GM18909 (cell line): ENCODE results near the gene PHLDB2.

Experiments used
- ATAC-seq: cut with Tn5 transposase; IDR thresholded peaks from one replicate; pipeline ENCODE4 v1.9.1; 2021; ENCODE audit warnings: mild to moderate bottlenecking; ENCODE audit not compliant: unreplicated experiment, poor library complexity

The PHLDB2 gene

GRCh38 chr3:111954228-111954990 lies 95.3 kb downstream of the PHLDB2 start:
- ATAC-seq, result no peak

- no peak for ATAC-seq
Observed at GRCh38 chr3:111955876-111956275, 96.8 kb downstream of the PHLDB2 start.

- no peak for ATAC-seq
Observed at GRCh38 chr3:111956449-111956848, 97.4 kb downstream of the PHLDB2 start.

- ATAC-seq, result no peak
Observed at GRCh38 chr3:111956995-111957734, 98.1 kb downstream of the PHLDB2 start.

- ATAC-seq, result no peak
Observed at GRCh38 chr3:111961461-111962164, 102.5 kb downstream of the PHLDB2 start.

GRCh38 chr3:111963424-111963823 lies 104.4 kb downstream of the PHLDB2 start:
- no peak for ATAC-seq

GRCh38 chr3:111965484-111965883 lies 106.4 kb downstream of the PHLDB2 start:
- no peak for ATAC-seq

- ATAC-seq, result no peak
Observed at GRCh38 chr3:111967068-111967467, 108.0 kb downstream of the PHLDB2 start.

GRCh38 chr3:111967651-111968274 lies 108.7 kb downstream of the PHLDB2 start:
- ATAC-seq, result peak; percentile 99

- no peak for ATAC-seq
Observed at GRCh38 chr3:111968319-111969054, 109.4 kb downstream of the PHLDB2 start.

- no peak for ATAC-seq
Observed at GRCh38 chr3:111970376-111970775, 111.3 kb downstream of the PHLDB2 start.

GRCh38 chr3:111971533-111972130 lies 112.6 kb downstream of the PHLDB2 start:
- no peak for ATAC-seq

- no peak for ATAC-seq
Observed at GRCh38 chr3:111972891-111973290, 113.8 kb downstream of the PHLDB2 start.

- no peak for ATAC-seq
Observed at GRCh38 chr3:111975131-111975530, 116.1 kb downstream of the PHLDB2 start.

GRCh38 chr3:111976254-111976653 lies 117.2 kb downstream of the PHLDB2 start:
- ATAC-seq, result no peak

GRCh38 chr3:111978583-111979433 lies 119.7 kb downstream of the PHLDB2 start, which contains the start of gene ABHD10:
TSS of gene ABHD10 (plus strand) at chr3:111979026. CDS start at chr3:111979062, 36 bp downstream.
- peak; percentile 96 for ATAC-seq

GRCh38 chr3:111979434-111980038 lies 120.5 kb downstream of the PHLDB2 start:
- peak; percentile 42 for ATAC-seq
